ENCODE results near the gene CNDP1.

The CNDP1 gene

GRCh38 chr18:74507097-74507881 is 27.0 kb upstream of the CNDP1 start:
- no peak for DNase-seq (ENCODE audit: low spot score)

DNA sequence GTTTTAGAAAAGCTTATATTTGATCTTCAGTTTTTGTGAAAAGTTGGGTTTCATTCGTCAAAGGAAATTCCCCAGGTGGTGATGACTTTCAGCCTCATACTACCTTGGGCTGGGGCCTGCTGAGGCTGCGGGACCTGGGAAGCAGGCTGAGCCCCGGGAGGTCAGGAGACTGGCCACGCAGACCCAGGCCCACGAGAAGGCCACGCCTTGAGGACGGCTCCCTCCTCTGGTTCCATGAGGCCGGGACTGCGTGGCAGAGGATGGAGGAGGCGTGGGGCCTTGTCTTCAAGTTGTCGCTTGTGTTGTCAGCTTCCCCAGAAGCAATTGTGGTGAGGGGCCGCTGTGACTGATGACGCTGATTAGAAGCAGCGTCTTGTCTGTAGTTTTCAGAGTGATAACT is 26.4 kb upstream of the CNDP1 start:
- no peak for DNase-seq (ENCODE audit: low spot score)

DNA sequence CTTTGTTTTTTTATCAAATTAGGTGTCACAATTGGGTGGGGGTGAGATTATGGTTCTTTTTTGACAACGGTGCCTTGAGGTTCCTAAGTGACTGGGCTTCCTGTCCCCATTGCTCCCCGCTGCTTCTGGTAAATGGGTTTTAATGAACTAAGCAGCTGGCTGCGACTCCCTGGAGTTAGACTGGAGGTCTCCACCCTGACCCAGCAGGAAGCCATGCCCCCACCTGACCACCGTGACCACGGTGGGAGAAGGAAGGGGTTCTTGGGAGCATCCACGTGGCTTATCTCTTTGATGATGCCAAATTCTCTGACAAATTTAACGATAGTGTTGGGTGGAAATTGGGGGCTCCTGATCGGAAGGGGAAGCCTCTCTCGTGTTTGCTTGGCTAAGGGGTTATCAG is 25.9 kb upstream of the CNDP1 start:
- no peak for DNase-seq (ENCODE audit: low spot score)

DNA sequence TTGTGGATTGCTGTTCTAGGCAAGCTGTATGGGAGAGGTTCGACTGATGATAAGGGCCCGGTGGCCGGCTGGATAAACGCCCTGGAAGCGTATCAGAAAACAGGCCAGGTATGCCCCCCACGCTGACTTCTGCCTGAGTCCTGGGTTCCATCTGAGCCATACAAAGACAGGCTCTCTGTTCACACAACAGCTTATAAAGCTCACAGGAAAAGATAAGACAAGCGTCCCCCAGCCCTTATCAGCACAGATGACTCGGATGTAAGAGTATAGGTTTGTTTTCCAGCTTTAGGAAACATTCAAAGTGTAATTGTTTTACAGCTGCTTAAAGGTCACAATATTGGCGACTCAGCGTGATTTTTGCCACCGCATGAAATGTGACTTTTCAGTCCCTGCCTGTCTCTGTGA is 25.5 kb upstream of the CNDP1 start:
- no peak for DNase-seq (ENCODE audit: low spot score)

DNA sequence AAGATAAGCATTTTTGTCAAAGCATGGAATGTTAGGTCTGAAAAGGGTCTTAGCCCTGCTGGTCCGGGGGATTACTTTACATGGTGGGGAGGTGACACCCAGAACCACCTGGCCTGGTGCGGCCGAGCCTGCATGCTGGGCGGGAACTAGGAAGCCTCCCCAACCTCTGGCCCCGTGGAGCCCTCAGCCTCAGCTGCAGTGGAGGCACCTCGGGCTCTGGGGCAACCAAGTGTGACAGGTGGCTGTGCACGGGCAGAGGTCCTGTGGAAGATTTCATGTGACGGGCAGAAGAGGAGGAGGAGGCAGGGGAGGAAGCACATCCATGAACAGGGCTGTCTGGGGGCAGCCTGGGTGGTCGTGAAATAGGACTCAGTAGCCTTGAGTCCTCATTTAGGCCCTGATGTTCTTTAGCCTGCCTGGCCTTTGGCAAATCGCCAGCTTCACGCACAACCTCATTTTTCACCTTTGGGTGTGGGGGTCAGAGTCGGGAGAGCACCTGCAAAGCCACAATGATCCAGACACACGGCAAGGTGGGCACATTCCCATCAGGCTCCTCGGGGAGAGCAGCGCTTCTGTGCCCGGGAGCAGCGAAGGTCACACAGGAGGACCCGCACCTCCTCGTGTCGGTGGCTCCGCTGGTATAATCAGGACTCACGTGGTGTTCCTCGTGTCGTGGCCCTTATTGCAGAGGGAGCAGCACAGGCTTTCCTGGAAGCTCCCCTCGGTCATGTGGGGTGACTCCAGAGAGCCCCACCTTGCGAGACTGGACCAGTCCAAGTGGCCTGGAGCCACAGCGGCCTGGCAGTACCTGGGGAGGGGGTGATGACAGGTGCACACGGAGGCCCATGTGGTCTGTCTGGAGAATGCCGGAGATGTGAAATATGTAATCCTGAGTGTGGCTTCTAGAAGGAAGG is 24.2 kb upstream of the CNDP1 start:
- no peak for DNase-seq (ENCODE audit: low spot score)

GRCh38 chr18:74510770-74511095 is 23.6 kb upstream of the CNDP1 start:
- DNase-seq (ENCODE audit: low spot score), result no peak

- no peak for DNase-seq (ENCODE audit: low spot score)
Observed at GRCh38 chr18:74511823-74512222, 22.5 kb upstream of the CNDP1 start.

- DNase-seq (ENCODE audit: low spot score), result no peak
Observed at GRCh38 chr18:74512321-74513053, 21.8 kb upstream of the CNDP1 start.

- no peak for DNase-seq (ENCODE audit: low spot score)
Observed at GRCh38 chr18:74513149-74513882, 21.0 kb upstream of the CNDP1 start.

GRCh38 chr18:74513883-74514205 is 20.5 kb upstream of the CNDP1 start:
- no peak for DNase-seq (ENCODE audit: low spot score)

GRCh38 chr18:74514860-74515495 is 19.3 kb upstream of the CNDP1 start:
- no peak for DNase-seq (ENCODE audit: low spot score)

DNA sequence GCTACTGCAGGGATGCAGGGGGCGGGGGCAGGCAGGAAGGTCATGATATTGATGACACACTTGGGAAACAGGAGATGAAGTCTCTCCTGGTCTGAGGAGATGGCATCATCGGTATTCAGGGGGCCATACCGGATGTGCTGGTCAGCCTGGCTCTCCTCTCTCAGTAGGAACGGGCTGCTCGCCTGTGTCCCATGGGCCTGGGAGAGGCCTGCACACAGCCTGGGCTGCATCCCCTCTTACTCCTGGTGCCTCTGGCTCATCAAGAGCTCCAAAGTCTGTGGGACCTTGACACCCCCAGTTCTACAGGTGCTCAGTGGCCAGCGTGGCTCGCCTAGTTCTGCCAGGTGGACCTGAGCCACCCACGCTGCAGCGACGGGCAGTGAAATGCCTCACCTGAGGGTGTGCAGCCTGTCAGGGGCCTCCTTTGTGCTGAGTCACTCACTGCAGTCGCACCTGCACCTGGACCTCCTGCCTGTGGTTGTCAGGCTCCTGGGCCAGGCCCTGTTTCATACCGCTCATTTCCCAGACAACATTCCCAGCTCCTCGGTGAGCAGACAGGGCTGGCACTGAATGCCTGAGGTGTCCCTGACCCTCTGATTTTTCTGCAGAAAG is 18.6 kb upstream of the CNDP1 start:
- no peak for DNase-seq (ENCODE audit: low spot score)

DNA sequence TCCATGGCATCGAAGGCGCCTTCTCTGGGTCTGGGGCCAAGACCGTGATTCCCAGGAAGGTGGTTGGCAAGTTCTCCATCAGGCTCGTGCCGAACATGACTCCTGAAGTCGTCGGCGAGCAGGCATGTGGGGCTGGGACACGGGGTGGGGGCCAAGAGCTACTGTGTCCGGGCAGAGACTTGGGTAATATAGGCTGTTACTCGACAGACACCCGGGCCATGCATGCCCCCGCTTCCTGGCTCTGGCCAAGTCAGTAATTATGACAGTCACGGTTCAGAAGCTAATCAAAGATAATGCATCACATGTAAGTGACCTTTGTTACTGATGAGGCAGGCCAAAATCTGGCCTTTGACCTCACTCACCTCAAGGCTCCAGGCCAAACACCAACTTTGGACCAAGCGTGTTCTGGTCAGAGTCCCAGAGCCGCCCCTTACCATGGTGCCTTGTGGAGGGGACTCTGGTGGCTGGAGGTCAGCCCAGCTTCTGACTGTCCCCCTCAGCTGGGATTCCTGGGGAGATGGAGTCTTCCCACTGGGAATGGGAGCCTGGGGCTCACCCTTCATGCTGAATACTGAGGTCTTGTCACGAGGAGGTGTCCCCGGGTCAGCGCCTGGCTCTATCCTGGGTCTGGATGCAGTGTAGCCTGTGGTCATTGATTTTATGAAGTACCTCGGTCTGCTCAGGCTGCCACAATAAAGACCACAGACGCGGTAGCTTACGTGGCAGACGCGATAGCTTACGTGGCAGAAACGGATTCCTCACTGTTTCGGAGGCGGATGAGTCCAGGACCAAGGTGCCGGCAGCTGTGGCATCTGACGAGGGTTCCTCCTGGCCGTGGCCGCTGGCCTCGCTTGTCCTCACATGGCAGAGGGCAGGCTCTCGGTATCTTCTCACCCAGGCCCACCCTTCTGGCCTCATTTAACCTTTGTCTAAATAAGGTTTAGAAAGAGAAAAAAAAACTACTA is 17.7 kb upstream of the CNDP1 start:
- no peak for DNase-seq (ENCODE audit: low spot score)

DNA sequence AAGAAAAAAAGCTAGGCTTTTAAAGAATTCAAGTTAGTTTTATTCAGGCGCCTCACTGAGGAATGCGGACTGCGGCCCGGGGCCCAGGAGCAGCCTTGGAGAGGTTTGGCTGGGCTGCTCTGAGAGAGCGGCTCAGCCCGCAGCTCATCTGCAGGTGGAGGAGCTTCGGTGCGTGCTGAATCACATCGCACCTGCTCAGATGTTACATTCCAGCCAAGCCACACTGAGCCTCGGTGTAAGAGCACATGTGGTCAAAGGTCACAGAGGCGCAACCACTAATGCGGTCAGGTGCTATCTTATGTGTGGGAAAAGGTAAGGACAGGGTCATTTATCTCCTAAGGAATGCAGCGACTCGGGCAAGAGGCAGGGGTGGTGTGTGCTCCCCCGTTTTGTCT is 17.1 kb upstream of the CNDP1 start:
- no peak for DNase-seq (ENCODE audit: low spot score)

DNA sequence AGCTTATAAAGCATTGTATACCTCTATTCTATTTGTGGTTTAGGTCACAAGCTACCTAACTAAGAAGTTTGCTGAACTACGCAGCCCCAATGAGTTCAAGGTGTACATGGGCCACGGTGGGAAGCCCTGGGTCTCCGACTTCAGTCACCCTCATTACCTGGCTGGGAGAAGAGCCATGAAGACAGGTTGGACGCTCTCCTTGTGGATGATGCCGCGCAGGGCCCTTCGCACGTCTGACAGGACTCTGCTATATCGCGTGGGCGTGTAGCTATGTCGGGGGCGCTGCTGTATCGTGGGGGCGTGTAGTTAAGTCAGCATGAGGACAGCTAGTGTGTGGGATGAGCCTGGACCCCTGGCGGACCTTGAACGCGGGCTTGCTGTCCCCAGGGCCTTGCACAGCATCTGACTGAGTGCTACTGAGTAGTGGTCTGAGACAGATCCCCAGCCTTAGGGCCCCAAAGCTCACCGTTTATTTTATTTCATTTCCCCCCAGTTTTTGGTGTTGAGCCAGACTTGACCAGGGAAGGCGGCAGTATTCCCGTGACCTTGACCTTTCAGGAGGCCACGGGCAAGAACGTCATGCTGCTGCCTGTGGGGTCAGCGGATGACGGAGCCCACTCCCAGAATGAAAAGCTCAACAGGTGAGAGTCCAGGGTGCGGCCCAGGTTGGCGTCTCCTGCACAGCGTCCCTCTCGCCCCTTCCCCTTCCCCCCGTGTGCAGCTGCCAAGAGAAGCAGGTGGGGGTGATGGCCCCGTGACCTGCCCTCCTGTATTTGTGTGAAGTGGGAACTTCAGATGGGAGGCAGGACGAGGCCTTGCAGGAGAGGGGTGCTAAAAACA is 15.6 kb upstream of the CNDP1 start:
- DNase-seq (ENCODE audit: low spot score), result no peak

- DNase-seq (ENCODE audit: low spot score), result no peak
Observed at GRCh38 chr18:74519320-74520095, 14.8 kb upstream of the CNDP1 start.

DNA sequence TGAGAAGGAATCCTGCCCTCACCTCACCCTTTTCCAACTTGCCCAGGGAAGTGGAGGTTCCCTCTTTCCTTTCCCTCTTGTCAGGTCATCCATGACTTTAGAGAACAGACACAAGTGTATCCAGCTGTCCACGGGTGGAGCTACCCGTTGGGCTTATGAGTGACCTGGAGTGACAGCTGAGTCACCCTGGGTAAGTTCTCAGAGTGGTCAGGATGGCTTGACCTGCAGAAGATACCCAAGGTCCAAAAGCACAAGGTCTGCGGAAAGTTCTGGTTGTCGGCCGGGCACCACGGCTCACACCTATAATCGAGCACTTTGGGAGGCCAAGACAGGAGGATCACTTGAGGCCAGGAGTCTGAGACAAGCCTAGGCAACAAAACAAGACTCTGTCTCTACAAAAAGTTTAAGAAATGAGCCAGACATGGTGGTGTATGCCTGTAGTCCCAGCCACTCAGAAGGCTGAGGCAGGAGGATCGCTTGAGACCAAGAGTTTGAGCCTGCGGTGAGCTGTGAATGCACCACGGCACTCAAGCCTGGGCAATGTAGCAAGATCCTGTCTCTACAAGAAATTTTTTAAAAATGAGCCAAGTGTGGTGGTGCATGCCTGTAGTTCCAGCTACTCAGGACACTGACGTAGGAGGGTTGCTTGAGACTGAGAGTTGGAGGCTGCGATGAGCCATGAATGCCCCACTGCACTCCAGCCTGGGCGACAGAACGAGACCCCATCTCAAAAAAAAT is 14.0 kb upstream of the CNDP1 start:
- DNase-seq (ENCODE audit: low spot score), result no peak
